Cardiac fibroblast (primary cell): ENCODE data around the gene EEFSEC.

Experiments used
- DNase-seq, 2 donors: peaks; one replicate each; pipeline versions ENCODE4 v3.0.0 to v3.0.0-alpha.2; 2010; ENCODE audit warnings: low read depth in 2 of 2
- H3K4me3 ChIP-seq, 2 donors: replicated peaks in 1 of 2; 1 replicate in 1 of 2; 2 replicates in 1 of 2; pipeline ENCODE4 v1.5.1; 2011; ENCODE audit warnings: low read depth in 2 of 2, low read length in 2 of 2, mild to moderate bottlenecking in 2 of 2, moderate library complexity in 1 of 2
- CTCF ChIP-seq: IDR thresholded peaks from one replicate; pipeline ENCODE4 v1.5.1; 2011; ENCODE audit warnings: low read depth, mild to moderate bottlenecking, low read length, inconsistent platforms

The EEFSEC gene

GRCh38 chr3:128245460-128245859 lies 92.2 kb downstream of the EEFSEC start:
- no peak for DNase-seq
- no peak for TF ChIP-seq CTCF
- no peak overlapping the region for H3K4me3 ChIP-seq

GRCh38 chr3:128247666-128248409 lies 94.6 kb downstream of the EEFSEC start:
- no peak overlapping the region for H3K4me3 ChIP-seq
- TF ChIP-seq CTCF = no peak
- DNase-seq = no peak

- no peak for DNase-seq
- TF ChIP-seq CTCF = no peak
Observed at GRCh38 chr3:128252083-128252482, 98.8 kb downstream of the EEFSEC start.

GRCh38 chr3:128253150-128253549 lies 99.9 kb downstream of the EEFSEC start:
- no peak for TF ChIP-seq CTCF
- no peak for DNase-seq
- H3K4me3 ChIP-seq = no peak overlapping the region

More at GRCh38 chr3:128252083-128252482, 98.8 kb downstream of the EEFSEC start:
- H3K4me3 ChIP-seq = no peak overlapping the region

GRCh38 chr3:128254066-128254590 lies 100.8 kb downstream of the EEFSEC start:
- TF ChIP-seq CTCF = no peak
- DNase-seq = no peak

GRCh38 chr3:128254967-128255366 lies 101.7 kb downstream of the EEFSEC start:
- no peak for TF ChIP-seq CTCF
- no peak overlapping the region for H3K4me3 ChIP-seq
- DNase-seq = no peak

More at GRCh38 chr3:128254066-128254590, 100.8 kb downstream of the EEFSEC start:
- H3K4me3 ChIP-seq = no peak overlapping the region
